ENCODE results near the gene MED10. TPM values are rescaled to one million over a fixed set of nuclear protein-coding genes. Genes with fewer than 3 reads are reported as not detected.
"Not testable (repeated sequence)": the region's sequence is repeated elsewhere in the genome, so short reads cannot be mapped to it uniquely, and the experiment has no call there.

MED10 gene
- total RNA-seq, 1 experiment from 2014 or later = 34.0 TPM

GRCh38 chr5:6365142-6365976, 13.0 kb downstream of the MED10 start:
- in situ Hi-C loops (cut with HindIII; ENCODE audit: low pct_unique_long_range_greater_than_20kb, low sequenced_read_pairs) (no loop called here), intact Hi-C loops (cut with micrococcal nuclease; ENCODE audit: unreplicated experiment) (no loop called here)
- POLR2A ChIA-PET = no interaction called here

GRCh38 chr5:6363454-6364011, 14.8 kb downstream of the MED10 start:
- BruUV-seq (replicated peaks); H3K27me3 ChIP-seq (ENCODE audit: control insufficient read depth, insufficient read depth, low read length); H3K4me3 ChIP-seq (ENCODE audit: low read depth in 2 of 2, low read length in 2 of 2); DNase-seq (ENCODE audit: low read depth, low spot score); H3K9me3 ChIP-seq (ENCODE audit: control insufficient read depth, insufficient read depth, low read depth, low read length); H3K4me1 ChIP-seq (ENCODE audit: control insufficient read depth, insufficient read depth, low read length); ATAC-seq; intact Hi-C loops (cut with micrococcal nuclease; ENCODE audit: unreplicated experiment); H3K36me3 ChIP-seq (ENCODE audit: control insufficient read depth, insufficient read depth, low read length); in situ Hi-C loops (cut with HindIII; ENCODE audit: low pct_unique_long_range_greater_than_20kb, low sequenced_read_pairs); POLR2A ChIA-PET; CTCF ChIA-PET; H3K27ac ChIP-seq (ENCODE audit: low read length): not testable (repeated sequence)

More at GRCh38 chr5:6365142-6365976, 13.0 kb downstream of the MED10 start:
- H3K27ac ChIP-seq (ENCODE audit: low read length) = no peak overlapping the region
- no peak overlapping the region for H3K4me3 ChIP-seq (ENCODE audit: low read depth in 2 of 2, low read length in 2 of 2)
- DNase-seq (ENCODE audit: low read depth, low spot score) (no peak), ATAC-seq (peak; percentile 35)
- no peaks in the 10 kb centered on the region for H3K4me1 ChIP-seq (ENCODE audit: control insufficient read depth, insufficient read depth, low read length)
- no TSS peak for BruUV-seq (replicated peaks)
- TF ChIP-seq REST (IDR thresholded peaks at IDR 0.05; ENCODE audit: insufficient read depth in 1 of 2, low read depth in 2 of 2, low read length in 1 of 2) (no peak), SIN3A (IDR thresholded peaks at IDR 0.05; ENCODE audit: borderline replicate concordance, insufficient read depth, low read depth, low read length) (no peak), CTCF (IDR thresholded peaks at IDR 0.05) (no peak), TCF7L2 (IDR thresholded peaks at IDR 0.05; ENCODE audit: low read depth, low read length) (no peak), POLR2AphosphoS5 (IDR thresholded peaks at IDR 0.05; ENCODE audit: low read depth, low read length) (no peak)
- CTCF ChIA-PET = no interaction called here
- no peaks in the 10 kb centered on the region for H3K9me3 ChIP-seq (ENCODE audit: control insufficient read depth, insufficient read depth, low read depth, low read length)
- no peaks in the 10 kb centered on the region for H3K36me3 ChIP-seq (ENCODE audit: control insufficient read depth, insufficient read depth, low read length)
- no peaks in the 10 kb centered on the region for H3K27me3 ChIP-seq (ENCODE audit: control insufficient read depth, insufficient read depth, low read length)

GRCh38 chr5:6362846-6363245, 15.5 kb downstream of the MED10 start:
- Histone ChIP-seq H3K4me1 (ENCODE audit: control insufficient read depth, insufficient read depth, low read length) (no peaks in the 10 kb centered on the region), H3K4me3 (ENCODE audit: low read depth in 2 of 2, low read length in 2 of 2) (no peak overlapping the region), H3K27me3 (ENCODE audit: control insufficient read depth, insufficient read depth, low read length) (no peaks in the 10 kb centered on the region), H3K9me3 (ENCODE audit: control insufficient read depth, insufficient read depth, low read depth, low read length) (no peaks in the 10 kb centered on the region), H3K36me3 (ENCODE audit: control insufficient read depth, insufficient read depth, low read length) (no peaks in the 10 kb centered on the region), H3K27ac (ENCODE audit: low read length) (no peak overlapping the region)
- TF ChIP-seq TCF7L2 (IDR thresholded peaks at IDR 0.05; ENCODE audit: low read depth, low read length) (no peak), SIN3A (IDR thresholded peaks at IDR 0.05; ENCODE audit: borderline replicate concordance, insufficient read depth, low read depth, low read length) (no peak), CTCF (IDR thresholded peaks at IDR 0.05) (no peak), REST (IDR thresholded peaks at IDR 0.05; ENCODE audit: insufficient read depth in 1 of 2, low read depth in 2 of 2, low read length in 1 of 2) (no peak), POLR2AphosphoS5 (IDR thresholded peaks at IDR 0.05; ENCODE audit: low read depth, low read length) (no peak)
- ChIA-PET POLR2A (no interaction called here), CTCF (no interaction called here)
- no peak for DNase-seq (ENCODE audit: low read depth, low spot score)
- intact Hi-C loops (cut with micrococcal nuclease; ENCODE audit: unreplicated experiment) = no loop called here
- BruUV-seq (replicated peaks) = no TSS peak
- in situ Hi-C loops (cut with HindIII; ENCODE audit: low pct_unique_long_range_greater_than_20kb, low sequenced_read_pairs) = no loop called here
- ATAC-seq = no peak
